ENCODE measurements around the gene MTCL3.

MTCL3 gene

DNA sequence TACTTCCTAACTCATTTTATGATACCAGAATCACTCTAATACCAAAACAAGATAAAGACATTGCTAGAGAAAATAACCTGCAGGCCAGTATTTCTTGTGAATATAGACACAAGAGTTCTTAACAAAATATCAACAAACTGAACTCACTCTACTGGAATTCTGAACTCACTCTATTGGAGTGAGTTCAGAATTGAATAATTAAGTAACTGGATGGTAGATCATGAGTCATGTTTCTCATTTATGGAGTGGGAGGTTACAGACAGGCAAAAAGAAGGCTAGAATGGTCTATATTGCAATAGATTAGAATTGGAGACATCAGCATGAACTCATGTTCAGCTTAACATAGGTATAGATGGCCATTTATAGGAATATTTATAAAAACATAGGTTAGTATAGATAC, 31.3 kb upstream of the MTCL3 start:
- ATAC-seq (no peak), DNase-seq (ENCODE audit: low spot score) (no peak), FAIRE-seq (no peak)
- Histone ChIP-seq H3K4me3 (replicated peaks in 1 of 3; ENCODE audit: insufficient read depth in 1 of 3, low read depth in 2 of 3, low read length in 3 of 3) (no peak overlapping the region), H3K79me2 (ENCODE audit: insufficient read depth, low read length) (no peaks in the 10 kb centered on the region), H3K27ac (ENCODE audit: extremely low read length, insufficient read depth, low read length) (no peak overlapping the region), H2AFZ (ENCODE audit: low read length) (no peak overlapping the region), H3K9ac (ENCODE audit: insufficient read depth, low read depth, low read length) (no peak overlapping the region), H3K36me3 (replicated peaks in 1 of 2; ENCODE audit: control insufficient read depth in 1 of 2, insufficient read depth in 2 of 2, low read length in 2 of 2) (no peaks in the 10 kb centered on the region), H3K4me1 (ENCODE audit: insufficient read depth, low read length) (no peaks in the 10 kb centered on the region), H4K20me1 (ENCODE audit: insufficient read depth, low read length) (no peaks in the 10 kb centered on the region), H3K27me3 (ENCODE audit: control insufficient read depth in 1 of 2, insufficient read depth in 2 of 2, low read length in 2 of 2) (no peaks in the 10 kb centered on the region), H3K9me3 (ENCODE audit: low read length) (no peaks in the 10 kb centered on the region), H3K4me2 (ENCODE audit: low read depth, low read length) (no peak overlapping the region)
- ChIA-PET CTCF (ENCODE audit: low intra/inter-chr PET ratio, low total read pairs) (no interaction called here), POLR2A (no interaction called here)
- TF ChIP-seq ZSCAN25 (CRISPR knock-in tag; IDR thresholded peaks at IDR 0.05): no peak
- intact Hi-C loops (cut with micrococcal nuclease; ENCODE audit: unreplicated experiment) (no loop called here), in situ Hi-C loops (cut with HindIII; ENCODE audit: extremely low pct_ligation_motif_present, low pct_unique_long_range_greater_than_20kb) (no loop called here)
- no TSS peak for BruUV-seq (replicated peaks)

DNA sequence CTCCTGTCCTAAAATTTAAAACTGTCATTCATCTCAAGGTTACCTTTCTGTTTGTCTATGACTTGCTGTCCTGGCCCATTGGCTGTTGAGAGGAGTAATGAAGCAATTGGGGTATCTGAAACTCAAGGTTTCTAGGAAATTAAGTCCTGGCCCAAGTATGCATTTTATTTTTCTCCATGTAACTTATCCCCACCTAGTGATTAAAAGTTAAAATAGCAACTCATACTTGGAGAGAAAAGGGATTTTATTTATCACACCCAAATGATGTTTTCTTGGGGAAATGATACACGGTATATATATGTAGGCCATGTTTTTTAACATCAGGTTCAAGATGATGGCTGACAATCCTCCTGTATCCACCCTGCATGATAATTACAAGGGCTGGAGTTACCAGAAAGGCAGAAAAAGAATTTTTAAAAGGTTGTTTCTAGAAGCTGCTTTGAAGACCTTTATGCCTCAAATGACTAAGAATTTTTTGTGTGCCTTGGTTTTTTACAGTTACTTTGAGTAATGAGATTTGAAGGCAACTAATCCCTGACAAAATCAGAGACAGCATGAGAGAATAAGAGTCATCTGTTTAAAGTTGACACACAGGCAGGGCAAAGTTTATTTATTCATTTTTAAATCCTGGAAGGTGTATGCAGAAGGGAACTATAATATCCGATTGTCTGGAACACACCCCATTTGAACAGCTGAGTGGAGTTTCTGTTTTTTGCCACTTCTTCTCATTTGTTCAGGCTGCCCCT, 28.9 kb upstream of the MTCL3 start:
- in situ Hi-C loops (cut with HindIII; ENCODE audit: extremely low pct_ligation_motif_present, low pct_unique_long_range_greater_than_20kb) (no loop called here), intact Hi-C loops (cut with micrococcal nuclease; ENCODE audit: unreplicated experiment) (loop anchor here (1.0 to 10.0 kb wide), 3 partner anchors 83 to 363 kb away; no protein-coding TSS in a partner anchor)
- H3K9ac ChIP-seq (ENCODE audit: insufficient read depth, low read depth, low read length): no peak overlapping the region
- H3K27ac ChIP-seq (ENCODE audit: extremely low read length, insufficient read depth, low read length): no peak overlapping the region
- H3K4me3 ChIP-seq (replicated peaks in 1 of 3; ENCODE audit: insufficient read depth in 1 of 3, low read depth in 2 of 3, low read length in 3 of 3): no peak overlapping the region
- no peak overlapping the region for H2AFZ ChIP-seq (ENCODE audit: low read length)
- BruUV-seq (replicated peaks): no TSS peak
- 1% methylated on average over 2 of the region's 2 CpGs for WGBS (ENCODE audit: low lambda C conversion rate)
- no peaks in the 10 kb centered on the region for H3K4me1 ChIP-seq (ENCODE audit: insufficient read depth, low read length)
- no peaks in the 10 kb centered on the region for H3K27me3 ChIP-seq (ENCODE audit: control insufficient read depth in 1 of 2, insufficient read depth in 2 of 2, low read length in 2 of 2)
- ATAC-seq (no peak), FAIRE-seq (no peak), DNase-seq (ENCODE audit: low spot score) (no peak)
- H3K4me2 ChIP-seq (ENCODE audit: low read depth, low read length): no peak overlapping the region
- POLR2A ChIA-PET: no interaction called here
- TF ChIP-seq, protein P1, sequence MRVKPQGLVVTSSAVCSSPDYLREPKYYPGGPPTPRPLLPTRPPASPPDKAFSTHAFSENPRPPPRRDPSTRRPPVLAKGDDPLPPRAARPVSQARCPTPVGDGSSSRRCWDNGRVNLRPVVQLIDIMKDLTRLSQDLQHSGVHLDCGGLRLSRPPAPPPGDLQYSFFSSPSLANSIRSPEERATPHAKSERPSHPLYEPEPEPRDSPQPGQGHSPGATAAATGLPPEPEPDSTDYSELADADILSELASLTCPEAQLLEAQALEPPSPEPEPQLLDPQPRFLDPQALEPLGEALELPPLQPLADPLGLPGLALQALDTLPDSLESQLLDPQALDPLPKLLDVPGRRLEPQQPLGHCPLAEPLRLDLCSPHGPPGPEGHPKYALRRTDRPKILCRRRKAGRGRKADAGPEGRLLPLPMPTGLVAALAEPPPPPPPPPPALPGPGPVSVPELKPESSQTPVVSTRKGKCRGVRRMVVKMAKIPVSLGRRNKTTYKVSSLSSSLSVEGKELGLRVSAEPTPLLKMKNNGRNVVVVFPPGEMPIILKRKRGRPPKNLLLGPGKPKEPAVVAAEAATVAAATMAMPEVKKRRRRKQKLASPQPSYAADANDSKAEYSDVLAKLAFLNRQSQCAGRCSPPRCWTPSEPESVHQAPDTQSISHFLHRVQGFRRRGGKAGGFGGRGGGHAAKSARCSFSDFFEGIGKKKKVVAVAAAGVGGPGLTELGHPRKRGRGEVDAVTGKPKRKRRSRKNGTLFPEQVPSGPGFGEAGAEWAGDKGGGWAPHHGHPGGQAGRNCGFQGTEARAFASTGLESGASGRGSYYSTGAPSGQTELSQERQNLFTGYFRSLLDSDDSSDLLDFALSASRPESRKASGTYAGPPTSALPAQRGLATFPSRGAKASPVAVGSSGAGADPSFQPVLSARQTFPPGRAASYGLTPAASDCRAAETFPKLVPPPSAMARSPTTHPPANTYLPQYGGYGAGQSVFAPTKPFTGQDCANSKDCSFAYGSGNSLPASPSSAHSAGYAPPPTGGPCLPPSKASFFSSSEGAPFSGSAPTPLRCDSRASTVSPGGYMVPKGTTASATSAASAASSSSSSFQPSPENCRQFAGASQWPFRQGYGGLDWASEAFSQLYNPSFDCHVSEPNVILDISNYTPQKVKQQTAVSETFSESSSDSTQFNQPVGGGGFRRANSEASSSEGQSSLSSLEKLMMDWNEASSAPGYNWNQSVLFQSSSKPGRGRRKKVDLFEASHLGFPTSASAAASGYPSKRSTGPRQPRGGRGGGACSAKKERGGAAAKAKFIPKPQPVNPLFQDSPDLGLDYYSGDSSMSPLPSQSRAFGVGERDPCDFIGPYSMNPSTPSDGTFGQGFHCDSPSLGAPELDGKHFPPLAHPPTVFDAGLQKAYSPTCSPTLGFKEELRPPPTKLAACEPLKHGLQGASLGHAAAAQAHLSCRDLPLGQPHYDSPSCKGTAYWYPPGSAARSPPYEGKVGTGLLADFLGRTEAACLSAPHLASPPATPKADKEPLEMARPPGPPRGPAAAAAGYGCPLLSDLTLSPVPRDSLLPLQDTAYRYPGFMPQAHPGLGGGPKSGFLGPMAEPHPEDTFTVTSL (CRISPR knock-in tag; IDR thresholded peaks at IDR 0.05; ENCODE audit: borderline replicate concordance): no peak
- TF ChIP-seq, protein P2, sequence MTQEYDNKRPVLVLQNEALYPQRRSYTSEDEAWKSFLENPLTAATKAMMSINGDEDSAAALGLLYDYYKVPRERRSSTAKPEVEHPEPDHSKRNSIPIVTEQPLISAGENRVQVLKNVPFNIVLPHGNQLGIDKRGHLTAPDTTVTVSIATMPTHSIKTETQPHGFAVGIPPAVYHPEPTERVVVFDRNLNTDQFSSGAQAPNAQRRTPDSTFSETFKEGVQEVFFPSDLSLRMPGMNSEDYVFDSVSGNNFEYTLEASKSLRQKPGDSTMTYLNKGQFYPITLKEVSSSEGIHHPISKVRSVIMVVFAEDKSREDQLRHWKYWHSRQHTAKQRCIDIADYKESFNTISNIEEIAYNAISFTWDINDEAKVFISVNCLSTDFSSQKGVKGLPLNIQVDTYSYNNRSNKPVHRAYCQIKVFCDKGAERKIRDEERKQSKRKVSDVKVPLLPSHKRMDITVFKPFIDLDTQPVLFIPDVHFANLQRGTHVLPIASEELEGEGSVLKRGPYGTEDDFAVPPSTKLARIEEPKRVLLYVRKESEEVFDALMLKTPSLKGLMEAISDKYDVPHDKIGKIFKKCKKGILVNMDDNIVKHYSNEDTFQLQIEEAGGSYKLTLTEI (CRISPR knock-in tag; conservative IDR thresholded peaks at IDR 0.05): no peak
- peak; percentile 21; the same call in 1 of the 2 replicates for TF ChIP-seq STAG1 (CRISPR knock-in tag; IDR thresholded peaks at IDR 0.05)
- CTCF ChIA-PET (ENCODE audit: low intra/inter-chr PET ratio, low total read pairs): interaction anchor here (1.4 kb wide), 1 partner anchor 83 kb away, joined by 6 read pairs; no protein-coding TSS in a partner anchor
- no peaks in the 10 kb centered on the region for H3K9me3 ChIP-seq (ENCODE audit: low read length)
- no peaks in the 10 kb centered on the region for H4K20me1 ChIP-seq (ENCODE audit: insufficient read depth, low read length)
- no peaks in the 10 kb centered on the region for H3K36me3 ChIP-seq (replicated peaks in 1 of 2; ENCODE audit: control insufficient read depth in 1 of 2, insufficient read depth in 2 of 2, low read length in 2 of 2)
- H3K79me2 ChIP-seq (ENCODE audit: insufficient read depth, low read length): no peaks in the 10 kb centered on the region

Data from HepG2 (cell line).